ENCODE data around the gene C1QTNF9.
"Not testable (repeated sequence)": the region's sequence is repeated elsewhere in the genome, so short reads cannot be mapped to it uniquely, and the experiment has no call there.

The C1QTNF9 gene

DNA sequence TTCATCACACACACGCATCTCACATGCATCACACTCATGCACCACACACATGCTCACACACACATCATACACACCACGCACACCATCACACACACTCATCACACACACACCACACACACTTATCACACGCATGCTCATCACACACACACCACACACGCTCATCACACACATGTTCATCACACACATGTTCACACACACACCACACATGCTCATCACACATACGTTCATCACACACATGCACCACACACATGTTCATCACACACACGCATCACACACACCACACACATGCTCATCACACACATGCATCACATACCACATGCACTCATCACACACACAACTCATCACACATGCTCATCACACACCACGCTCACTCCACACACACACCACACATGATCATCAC lies 46.9 kb downstream of the C1QTNF9 start:
- H3K4me2 ChIP-seq (ENCODE audit: low read length) = no peak overlapping the region
- no peak for TF ChIP-seq CTCF (IDR thresholded peaks at IDR 0.05)
- no peak overlapping the region for H3K9ac ChIP-seq
- H3K4me3 ChIP-seq (ENCODE audit: low read depth, low read length) = no peak overlapping the region
- H3K27ac ChIP-seq = no peak overlapping the region
- no peaks in the 10 kb centered on the region for H3K79me2 ChIP-seq
- no peaks in the 10 kb centered on the region for H3K9me3 ChIP-seq (ENCODE audit: control insufficient read depth, low read length)
- no peaks in the 10 kb centered on the region for H3K27me3 ChIP-seq (ENCODE audit: control insufficient read depth, insufficient read depth, low read length)
- H3K36me3 ChIP-seq (ENCODE audit: control insufficient read depth, insufficient read depth, low read length) = no peaks in the 10 kb centered on the region
- no peaks in the 10 kb centered on the region for H3K4me1 ChIP-seq
- H2AFZ ChIP-seq = no peak overlapping the region

- TF ChIP-seq CTCF (IDR thresholded peaks at IDR 0.05) = no peak
- H3K36me3 ChIP-seq (ENCODE audit: control insufficient read depth, insufficient read depth, low read length) = no peaks in the 10 kb centered on the region
- no peak overlapping the region for H2AFZ ChIP-seq
- no peaks in the 10 kb centered on the region for H3K4me1 ChIP-seq
- H3K79me2 ChIP-seq = no peaks in the 10 kb centered on the region
- no peak overlapping the region for H3K4me2 ChIP-seq (ENCODE audit: low read length)
- H3K9ac ChIP-seq = no peak overlapping the region
- no peaks in the 10 kb centered on the region for H3K27me3 ChIP-seq (ENCODE audit: control insufficient read depth, insufficient read depth, low read length)
- no peak overlapping the region for H3K27ac ChIP-seq
- H3K9me3 ChIP-seq (ENCODE audit: control insufficient read depth, low read length) = no peaks in the 10 kb centered on the region
- H3K4me3 ChIP-seq (ENCODE audit: low read depth, low read length) = no peak overlapping the region
Observed at GRCh38 chr13:24356837-24357236, 47.5 kb downstream of the C1QTNF9 start.

DNA sequence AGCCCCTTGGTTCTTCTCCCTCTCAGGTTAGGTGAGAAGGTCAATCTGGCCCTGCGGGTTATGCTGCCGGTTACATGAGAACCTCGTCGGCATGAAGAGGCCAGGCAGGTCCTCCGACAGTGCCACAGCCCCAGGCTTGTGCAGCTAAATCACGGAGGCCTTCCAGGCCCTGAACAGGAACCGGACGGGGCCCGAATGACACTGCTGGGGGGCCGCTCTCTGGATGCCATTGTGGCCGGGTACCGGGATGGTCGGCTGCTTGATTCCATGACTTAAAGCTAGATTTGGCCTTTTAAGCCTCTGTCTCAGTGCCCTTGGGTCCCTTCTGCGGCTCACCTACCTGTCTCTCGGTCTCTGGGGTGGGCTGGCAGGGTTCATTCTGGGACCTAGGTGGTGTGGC lies 48.4 kb downstream of the C1QTNF9 start:
- Histone ChIP-seq H3K27me3 (ENCODE audit: control insufficient read depth, insufficient read depth, low read length) (no peaks in the 10 kb centered on the region), H3K9ac (no peak overlapping the region), H3K4me2 (ENCODE audit: low read length) (no peak overlapping the region), H3K36me3 (ENCODE audit: control insufficient read depth, insufficient read depth, low read length) (no peaks in the 10 kb centered on the region), H3K9me3 (ENCODE audit: control insufficient read depth, low read length) (no peaks in the 10 kb centered on the region), H2AFZ (no peak overlapping the region), H3K4me1 (no peaks in the 10 kb centered on the region), H3K4me3 (ENCODE audit: low read depth, low read length) (no peak overlapping the region), H3K27ac (no peak overlapping the region), H3K79me2 (no peaks in the 10 kb centered on the region)
- TF ChIP-seq CTCF (IDR thresholded peaks at IDR 0.05) = no peak

DNA sequence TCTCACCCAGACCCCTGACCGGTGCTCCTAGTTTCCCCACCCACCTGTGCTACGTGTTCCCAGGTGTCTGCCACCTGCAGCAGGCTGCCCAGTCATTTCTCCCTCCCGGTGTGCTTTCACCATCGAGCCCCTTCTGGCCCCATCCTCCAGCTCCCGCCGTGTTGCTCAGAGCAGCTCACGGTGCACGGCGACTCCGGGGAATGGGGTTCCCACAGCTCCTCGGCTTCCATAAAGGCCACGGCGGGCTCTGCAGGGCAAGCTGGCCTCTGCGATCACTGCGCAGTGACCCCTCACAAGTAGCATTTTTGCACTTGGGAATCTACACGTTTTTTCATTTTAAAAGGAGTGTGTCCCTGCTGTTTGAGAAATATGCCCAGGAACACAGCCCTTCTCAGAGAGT lies 49.5 kb downstream of the C1QTNF9 start:
- not testable (repeated sequence) for H3K27ac ChIP-seq; H3K4me2 ChIP-seq (ENCODE audit: low read length); H3K4me1 ChIP-seq; H3K27me3 ChIP-seq (ENCODE audit: control insufficient read depth, insufficient read depth, low read length); H2AFZ ChIP-seq; H3K79me2 ChIP-seq; H3K9me3 ChIP-seq (ENCODE audit: control insufficient read depth, low read length); H3K4me3 ChIP-seq (ENCODE audit: low read depth, low read length); H3K36me3 ChIP-seq (ENCODE audit: control insufficient read depth, insufficient read depth, low read length); H3K9ac ChIP-seq

GRCh38 chr13:24359252-24359651 lies 49.9 kb downstream of the C1QTNF9 start:
- H3K9me3 ChIP-seq (ENCODE audit: control insufficient read depth, low read length); H3K4me1 ChIP-seq; H3K4me3 ChIP-seq (ENCODE audit: low read depth, low read length); H3K4me2 ChIP-seq (ENCODE audit: low read length); H3K27ac ChIP-seq; H3K27me3 ChIP-seq (ENCODE audit: control insufficient read depth, insufficient read depth, low read length); H3K79me2 ChIP-seq; H3K36me3 ChIP-seq (ENCODE audit: control insufficient read depth, insufficient read depth, low read length); H3K9ac ChIP-seq; H2AFZ ChIP-seq: not testable (repeated sequence)

- no peaks in the 10 kb centered on the region for H3K79me2 ChIP-seq
- H3K4me2 ChIP-seq (ENCODE audit: low read length) = no peak overlapping the region
- no peak overlapping the region for H3K27ac ChIP-seq
- no peaks in the 10 kb centered on the region for H3K4me1 ChIP-seq
- H3K9ac ChIP-seq = no peak overlapping the region
- no peak overlapping the region for H3K4me3 ChIP-seq (ENCODE audit: low read depth, low read length)
- no peaks in the 10 kb centered on the region for H3K27me3 ChIP-seq (ENCODE audit: control insufficient read depth, insufficient read depth, low read length)
- H3K36me3 ChIP-seq (ENCODE audit: control insufficient read depth, insufficient read depth, low read length) = no peaks in the 10 kb centered on the region
- no peak overlapping the region for H2AFZ ChIP-seq
- no peaks in the 10 kb centered on the region for H3K9me3 ChIP-seq (ENCODE audit: control insufficient read depth, low read length)
- TF ChIP-seq CTCF (IDR thresholded peaks at IDR 0.05) = no peak
Observed at GRCh38 chr13:24360106-24360505, 50.7 kb downstream of the C1QTNF9 start.

Data from parathyroid adenoma (tissue), 2 donors.